H7 (cell line): ENCODE data around the gene AFMID. TPM values are rescaled to one million over a fixed set of nuclear protein-coding genes. Genes with fewer than 3 reads are reported as not detected.

ENCODE experiments used
- DNase-seq: peaks from one replicate; pipeline ENCODE4 v3.0.0; 2012
- H3K27me3 ChIP-seq: 2 replicates; pipeline ENCODE4 v1.6.0; 2011; ENCODE audit warnings: mild to moderate bottlenecking, low read length; ENCODE audit not compliant: control insufficient read depth, insufficient read depth
- H3K36me3 ChIP-seq: replicated peaks from 2 replicates; pipeline ENCODE4 v1.5.1; 2011; ENCODE audit warnings: low read length; ENCODE audit not compliant: control insufficient read depth, insufficient read depth
- H3K4me3 ChIP-seq: 2 replicates; pipeline ENCODE4 v1.5.1; 2011; ENCODE audit warnings: low read depth, mild to moderate bottlenecking, control low read depth, low read length, moderate library complexity; ENCODE audit not compliant: insufficient read depth
- total RNA-seq: library from RNA; depleted of rRNA; stranded (reverse); fragments of >200 nt; shearing (Covaris generic); gene quantifications from 2 replicates; pipeline ENCODE4 v1.2.3, GENCODE V29; 2014

AFMID gene
- total RNA-seq, 1 experiment from 2014 or later, result 36.4 TPM

- Histone ChIP-seq H3K4me3 (no peak overlapping the region), H3K36me3 (peaks cover 39% of the 10 kb centered on the region), H3K27me3 (no peaks in the 10 kb centered on the region)
- no peak for DNase-seq
These were observed 3.2 kb upstream of the AFMID start for GRCh38 chr17:78183916-78184315.

- DNase-seq, result no peak
- Histone ChIP-seq H3K27me3 (no peaks in the 10 kb centered on the region), H3K36me3 (peaks cover 36% of the 10 kb centered on the region), H3K4me3 (no peak overlapping the region)
These were observed 2.8 kb upstream of the AFMID start for GRCh38 chr17:78184351-78184750.

GRCh38 chr17:78184868-78185267 is 2.3 kb upstream of the AFMID start:
- H3K4me3 ChIP-seq, result no peak overlapping the region
- DNase-seq, result no peak

GRCh38 chr17:78185981-78186691 is 1.0 kb upstream of the AFMID start:
- Histone ChIP-seq H3K27me3 (no peaks in the 10 kb centered on the region), H3K4me3 (peak overlapping the region; percentile 78), H3K36me3 (peaks cover 29% of the 10 kb centered on the region)
- no peak for DNase-seq

More at GRCh38 chr17:78184868-78185267, 2.3 kb upstream of the AFMID start:
- H3K27me3 ChIP-seq, result no peaks in the 10 kb centered on the region
- peaks cover 33% of the 10 kb centered on the region for H3K36me3 ChIP-seq

GRCh38 chr17:78196716-78197115 is 9.6 kb downstream of the AFMID start:
- Histone ChIP-seq H3K4me3 (no peak overlapping the region), H3K36me3 (peaks cover 2% of the 10 kb centered on the region; the same call in 1 of the 2 replicates), H3K27me3 (no peaks in the 10 kb centered on the region)
- no peak for DNase-seq

- peaks cover 2% of the 10 kb centered on the region; the same call in 1 of the 2 replicates for H3K36me3 ChIP-seq
These were observed 10.1 kb downstream of the AFMID start for GRCh38 chr17:78197147-78197832.

GRCh38 chr17:78200451-78200850 is 13.3 kb downstream of the AFMID start:
- H3K36me3 ChIP-seq, result peaks cover 4% of the 10 kb centered on the region
- no peaks in the 10 kb centered on the region for H3K27me3 ChIP-seq
- DNase-seq, result no peak
- H3K4me3 ChIP-seq, result no peak overlapping the region

More at GRCh38 chr17:78197147-78197832, 10.1 kb downstream of the AFMID start:
- Histone ChIP-seq H3K27me3 (no peaks in the 10 kb centered on the region), H3K4me3 (no peak overlapping the region)
- DNase-seq, result peak; percentile 58

- H3K27me3 ChIP-seq, result no peaks in the 10 kb centered on the region
- H3K4me3 ChIP-seq, result no peak overlapping the region
- DNase-seq, result no peak
- H3K36me3 ChIP-seq, result peaks cover 1% of the 10 kb centered on the region
These were observed 15.5 kb downstream of the AFMID start for GRCh38 chr17:78202666-78203065.

GRCh38 chr17:78204387-78205123 is 17.4 kb downstream of the AFMID start:
- Histone ChIP-seq H3K4me3 (no peak overlapping the region), H3K36me3 (peaks cover 1% of the 10 kb centered on the region), H3K27me3 (no peaks in the 10 kb centered on the region)
- no peak for DNase-seq

GRCh38 chr17:78205124-78205775 is 18.1 kb downstream of the AFMID start:
- no peaks in the 10 kb centered on the region for H3K27me3 ChIP-seq
- H3K4me3 ChIP-seq, result no peak overlapping the region
- peaks cover 1% of the 10 kb centered on the region for H3K36me3 ChIP-seq
- no peak for DNase-seq

- Histone ChIP-seq H3K36me3 (peaks cover 1% of the 10 kb centered on the region), H3K27me3 (no peaks in the 10 kb centered on the region), H3K4me3 (no peak overlapping the region)
- no peak for DNase-seq
These were observed 19.1 kb downstream of the AFMID start for GRCh38 chr17:78206298-78206697.

- Histone ChIP-seq H3K36me3 (peaks cover 1% of the 10 kb centered on the region), H3K27me3 (no peaks in the 10 kb centered on the region; the same call in 1 of the 2 replicates), H3K4me3 (no peak overlapping the region)
- no peak for DNase-seq
These were observed 21.3 kb downstream of the AFMID start for GRCh38 chr17:78208486-78208885.

- H3K27me3 ChIP-seq, result no peaks in the 10 kb centered on the region; the same call in 1 of the 2 replicates
- no peaks in the 10 kb centered on the region; the same call in 1 of the 2 replicates for H3K36me3 ChIP-seq
These were observed 22.9 kb downstream of the AFMID start for GRCh38 chr17:78210111-78210510.

GRCh38 chr17:78211032-78211431 is 23.9 kb downstream of the AFMID start:
- no peak overlapping the region for H3K4me3 ChIP-seq
- no peak for DNase-seq

More at GRCh38 chr17:78210111-78210510, 22.9 kb downstream of the AFMID start:
- DNase-seq, result no peak
- no peak overlapping the region for H3K4me3 ChIP-seq

More at GRCh38 chr17:78211032-78211431, 23.9 kb downstream of the AFMID start:
- H3K27me3 ChIP-seq, result no peaks in the 10 kb centered on the region; the same call in 1 of the 2 replicates
- peaks cover 1% of the 10 kb centered on the region; the same call in 1 of the 2 replicates for H3K36me3 ChIP-seq
